GM12878 (cell line): Measurements from ENCODE around the gene LOXL3. TPM values are rescaled to one million over a fixed set of nuclear protein-coding genes. Genes with fewer than 3 reads are reported as not detected.

Experiments
- ATAC-seq: fragments of 200-7000 bp; cut with Tn5 transposase; 3 replicates; pipeline ENCODE4 v1.9.1; 2020; ENCODE audit warnings: mild to moderate bottlenecking, moderate library complexity
- BruUV-seq: library from RNA; stranded (reverse); fragments of 400-500 nt; replicated peaks from 2 replicates; lab custom pipeline; 2021; lab: Mats Ljungman, UMichigan
- CTCF ChIA-PET: fragments of 300-600 bp; sonication (Branson Sonifier 250); formaldehyde crosslinking; extraction: SDS; loops from one replicate; lab custom pipeline; 2021; ENCODE audit warnings: inconsistent platforms; lab: Yijun Ruan, JAX
- POLR2A ChIA-PET: fragments of 350-600 bp; formaldehyde crosslinking; extraction: SDS; loops from one replicate; lab custom pipeline; 2021; ENCODE audit warnings: inconsistent platforms; lab: Charles Lee
- RAD21 ChIA-PET: fragments of 300-600 bp; sonication (Branson Sonifier 250); formaldehyde crosslinking; loops from one replicate; lab custom pipeline; 2023; ENCODE audit warnings: antibody characterized with exemption; ENCODE audit not compliant: unreplicated experiment; lab: Charles Lee
- SMC1A ChIA-PET: fragments of 300-600 bp; sonication (Branson Sonifier 250); formaldehyde crosslinking; loops from one replicate; lab custom pipeline; 2023; ENCODE audit not compliant: unreplicated experiment, uncharacterized antibody; lab: Charles Lee
- DNase-seq: peaks from one replicate; pipeline ENCODE4 v3.0.0-alpha.2; 2011; ENCODE audit warnings: low read depth, low spot score
- FAIRE-seq: peaks from 3 replicates; lab custom pipeline; 2011; peaks lifted over from hg19 to GRCh38; lab: Jason Lieb, UNC
- H2AFZ ChIP-seq: 2 replicates; pipeline ENCODE4 v1.6.0; 2011; ENCODE audit warnings: low read depth, low read length, control low read depth; ENCODE audit not compliant: control insufficient read depth
- H3K27ac ChIP-seq: 2 replicates; pipeline ENCODE4 v1.5.1; 2011; ENCODE audit warnings: control low read depth; ENCODE audit not compliant: control insufficient read depth, insufficient read depth
- H3K27me3 ChIP-seq, 2 experiments: replicated peaks in 1 of 2; 2 replicates each; pipeline versions ENCODE4 v1.6.0 to v1.6.1; 2011; ENCODE audit warnings: low read length in 1 of 2; ENCODE audit not compliant: control insufficient read depth in 2 of 2, insufficient read depth in 2 of 2
- H3K36me3 ChIP-seq, 2 experiments: 2 replicates each; pipeline ENCODE4 v1.5.1; 2011; ENCODE audit warnings: low read length in 1 of 2; ENCODE audit not compliant: control insufficient read depth in 2 of 2, insufficient read depth in 2 of 2
- H3K4me1 ChIP-seq: 2 replicates; pipeline ENCODE4 v1.6.1; 2011; ENCODE audit warnings: mild to moderate bottlenecking, low read length, moderate library complexity, mixed read lengths; ENCODE audit not compliant: control insufficient read depth, insufficient read depth
- H3K4me2 ChIP-seq: 2 replicates; pipeline ENCODE4 v1.6.0; 2011; ENCODE audit warnings: control low read depth; ENCODE audit not compliant: control insufficient read depth, insufficient read depth
- H3K4me3 ChIP-seq: fragments of 200-600 bp; sonication (generic); 2 replicates; pipeline ENCODE4 v1.5.1; 2016
- H3K79me2 ChIP-seq: 2 replicates; pipeline ENCODE4 v1.6.0; 2011; ENCODE audit warnings: low read length; ENCODE audit not compliant: control insufficient read depth, insufficient read depth
- H3K9ac ChIP-seq: 2 replicates; pipeline ENCODE4 v1.8.0; 2011; ENCODE audit warnings: low read length, control low read depth, mixed read lengths; ENCODE audit not compliant: control insufficient read depth, insufficient read depth
- H3K9me3 ChIP-seq: replicated peaks from 3 replicates; pipeline ENCODE4 v1.5.1; 2011; ENCODE audit warnings: mild to moderate bottlenecking, low read length; ENCODE audit not compliant: control insufficient read depth, insufficient read depth
- H4K20me1 ChIP-seq: 2 replicates; pipeline ENCODE4 v1.6.0; 2011; ENCODE audit not compliant: control insufficient read depth, insufficient read depth
- BACH1 ChIP-seq: fragments of 450-650 bp; IDR thresholded peaks from 2 replicates; pipeline ENCODE4 v1.6.1; 2017; ENCODE audit warnings: mild to moderate bottlenecking, borderline replicate concordance
- CBFB ChIP-seq: IDR thresholded peaks from 2 replicates; pipeline ENCODE4 v1.6.1; 2016; ENCODE audit warnings: antibody characterized with exemption, low read depth
- CBX5 ChIP-seq: sonication (generic); IDR thresholded peaks from 2 replicates; pipeline ENCODE4 v1.6.1; 2016; ENCODE audit warnings: low read depth, moderate library complexity, mild to moderate bottlenecking, inconsistent platforms
- CHD2 ChIP-seq: IDR thresholded peaks from 2 replicates; pipeline ENCODE4 v1.6.1; 2011; ENCODE audit warnings: low read depth, low read length, improper control_type of control experiment, borderline replicate concordance
- CHD4 ChIP-seq: fragments of 200-600 bp; sonication (generic); IDR thresholded peaks from 2 replicates; pipeline ENCODE4 v1.6.1; 2016; ENCODE audit warnings: mild to moderate bottlenecking
- JUND ChIP-seq: IDR thresholded peaks from 2 replicates; pipeline ENCODE4 v1.6.1; 2012; ENCODE audit warnings: low read depth, mild to moderate bottlenecking, low read length, improper control_type of control experiment, moderate library complexity
- NBN ChIP-seq: fragments of 450-650 bp; IDR thresholded peaks from 2 replicates; pipeline ENCODE4 v1.6.1; 2016
- NFYB ChIP-seq: IDR thresholded peaks from 2 replicates; pipeline ENCODE4 v1.6.1; 2011; ENCODE audit warnings: low read depth, mild to moderate bottlenecking, low read length, improper control_type of control experiment, moderate library complexity; ENCODE audit not compliant: insufficient read depth
- PKNOX1 ChIP-seq: fragments of 450-650 bp; IDR thresholded peaks from 2 replicates; pipeline ENCODE4 v1.6.1; 2016; ENCODE audit warnings: mild to moderate bottlenecking
- PML ChIP-seq: IDR thresholded peaks from 2 replicates; pipeline ENCODE4 v1.6.1; 2012; ENCODE audit warnings: low read length, inconsistent platforms
- TCF3 ChIP-seq: IDR thresholded peaks from 2 replicates; pipeline ENCODE4 v1.6.1; 2012; ENCODE audit warnings: low read depth, mild to moderate bottlenecking, low read length, borderline replicate concordance; ENCODE audit not compliant: insufficient read depth
- TCF7 ChIP-seq: IDR thresholded peaks from 2 replicates; pipeline ENCODE4 v1.6.1; 2014; ENCODE audit warnings: antibody characterized with exemption, borderline replicate concordance
- USF2 ChIP-seq: IDR thresholded peaks from 2 replicates; pipeline ENCODE4 v1.6.1; 2011; ENCODE audit warnings: low read depth, low read length, improper control_type of control experiment, borderline replicate concordance
- YY1 ChIP-seq: IDR thresholded peaks from 2 replicates; pipeline ENCODE4 v1.6.1; 2011; ENCODE audit warnings: low read depth, mild to moderate bottlenecking, low read length
- WGBS: methylation state at CpG from one replicate; pipeline ENCODE4 v1.1.6; 2016; ENCODE audit warnings: low lambda C conversion rate; ENCODE audit not compliant: insufficient replicate concordance, insufficient coverage; ENCODE audit errors: missing lambda C conversion rate; 5-methylcytosine and 5-hydroxymethylcytosine counted together
- in situ Hi-C: fragments of 300-500 bp; cut with MboI; formaldehyde crosslinking; loops from 9 replicates; pipeline ENCODE4 v1.14.3; 2018; ENCODE audit warnings: mixed read lengths
- intact Hi-C: fragments of 100-400 bp; cut with micrococcal nuclease; formaldehyde crosslinking; loops from one replicate; pipeline ENCODE4 v1.14.2; 2022; ENCODE audit not compliant: unreplicated experiment
- polyA plus RNA-seq, 11 experiments: library from polyadenylated mRNA; depleted of rRNA in 4 of 11; unstranded in 6 of 11; stranded (reverse) in 5 of 11; fragments of >200 nt; fragmentation: Nextera tagmentation in 4 of 11; fragmentation: Illumina TruSeq in 1 of 11; extraction: Ambion mirVana in 4 of 11; extraction: Trizol in 1 of 11; gene quantifications; 1 replicate in 1 of 11; 2 replicates in 10 of 11; pipeline versions ENCODE4 v1.2.1 to v1.2.3, GENCODE V29; 2011 to 2016; ENCODE audit warnings: inconsistent platforms in 2 of 11, missing spikeins in 2 of 11, low read depth in 1 of 11
- total RNA-seq, 4 experiments: library from RNA; depleted of rRNA in 3 of 4; stranded (reverse); fragments of >200 nt in 3 of 4; fragmentation: Illumina TruSeq in 1 of 4; extraction: Trizol in 1 of 4; gene quantifications; 2 replicates each; pipeline versions ENCODE4 v1.2.1 to v1.2.3, GENCODE V29; 2013 to 2021

LOXL3 gene
- total and polyA plus RNA-seq, 10 of the 15 experiments (the other 5 are each of a cell fraction or from before 2014, with no cell fraction given): 6.2 to 40.9 (median 23.3) TPM

- no peak overlapping the region for H2AFZ ChIP-seq
- H3K36me3 ChIP-seq: peaks cover 8 to 26% of the 10 kb centered on the region in 2 experiments
- no peak for TF ChIP-seq CHD2
- TF ChIP-seq PML: no peak
- TF ChIP-seq CHD4: no peak
- TF ChIP-seq NBN: no peak
- no peak for TF ChIP-seq CBX5
- TF ChIP-seq JUND: no peak
- no peak for TF ChIP-seq NFYB
- no peak for TF ChIP-seq PKNOX1
- no peak for TF ChIP-seq CBFB
- no peak for TF ChIP-seq TCF7
- TF ChIP-seq YY1: no peak
- no peak for TF ChIP-seq USF2
- no peak for TF ChIP-seq BACH1
- TF ChIP-seq TCF3: no peak
- ChIA-PET RAD21 (no interaction called here), SMC1A (interaction anchor here (9.9 kb wide), 1 partner anchor 51 kb away, joined by 208 read pairs; no protein-coding TSS in a partner anchor), CTCF (interaction anchor here (1.0 to 10.4 kb wide), 2 partner anchors 30 to 49 kb away, joined by 3 to 135 read pairs; partner anchors contain the start of gene PCGF1), POLR2A (no interaction called here)
- H4K20me1 ChIP-seq: no peaks in the 10 kb centered on the region
- H3K4me2 ChIP-seq: no peak overlapping the region
- no peak overlapping the region for H3K27ac ChIP-seq
- H3K4me3 ChIP-seq: no peak overlapping the region
- H3K4me1 ChIP-seq: peaks cover 28% of the 10 kb centered on the region
- no peak overlapping the region for H3K9ac ChIP-seq
- WGBS: 78% methylated on average over 10 of the region's 10 CpGs
- H3K27me3 ChIP-seq: no peaks in the 10 kb centered on the region
- intact Hi-C loops: no loop called here
- H3K79me2 ChIP-seq: peaks cover 16% of the 10 kb centered on the region
- DNase-seq (no peak), FAIRE-seq (no peak), ATAC-seq (no peak)
- in situ Hi-C loops: no loop called here
- H3K9me3 ChIP-seq: no peaks in the 10 kb centered on the region
- no TSS peak for BruUV-seq
These were observed 18.2 kb downstream of the LOXL3 start for GRCh38 chr2:74535440-74535965.
